Hepatocyte (in vitro differentiated cells): ENCODE measurements around the gene ZIC5. TPM values are rescaled to one million over a fixed set of nuclear protein-coding genes. Genes with fewer than 3 reads are reported as not detected.

Experiments used
- DNase-seq: peaks from one replicate; pipeline ENCODE4 v3.0.0-alpha.2; 2016; ENCODE audit warnings: low spot score
- H2AFZ ChIP-seq: fragments of 200-600 bp; sonication (generic); 2 replicates; pipeline ENCODE4 v1.6.0; 2016; ENCODE audit warnings: antibody characterized with exemption, mild to moderate bottlenecking
- H3K27ac ChIP-seq: fragments of 200-600 bp; sonication (generic); 2 replicates; pipeline ENCODE4 v1.5.1; 2016; ENCODE audit warnings: mild to moderate bottlenecking
- H3K27me3 ChIP-seq: fragments of 200-600 bp; sonication (generic); 2 replicates; pipeline ENCODE4 v1.6.1; 2016
- H3K36me3 ChIP-seq: fragments of 200-600 bp; sonication (generic); replicated peaks from 2 replicates; pipeline ENCODE4 v1.5.1; 2016; ENCODE audit warnings: low read depth; ENCODE audit not compliant: insufficient read depth
- H3K4me1 ChIP-seq: fragments of 200-600 bp; sonication (generic); 2 replicates; pipeline ENCODE4 v1.5.1; 2016; ENCODE audit warnings: mild to moderate bottlenecking, moderate library complexity; ENCODE audit not compliant: insufficient read depth
- H3K4me2 ChIP-seq: fragments of 200-600 bp; sonication (generic); 2 replicates; pipeline ENCODE4 v1.6.0; 2016
- H3K4me3 ChIP-seq: fragments of 200-600 bp; sonication (generic); 2 replicates; pipeline ENCODE4 v1.5.1; 2016; ENCODE audit warnings: mild to moderate bottlenecking
- H3K79me2 ChIP-seq: fragments of 200-600 bp; sonication (generic); 2 replicates; pipeline ENCODE4 v1.6.0; 2017; ENCODE audit warnings: mild to moderate bottlenecking
- H3K9me2 ChIP-seq: fragments of 200-600 bp; sonication (generic); replicated peaks from 2 replicates; pipeline ENCODE4 v1.6.0; 2017; ENCODE audit warnings: mild to moderate bottlenecking; ENCODE audit not compliant: insufficient read depth
- H3K9me3 ChIP-seq: fragments of 200-600 bp; sonication (generic); 2 replicates; pipeline ENCODE4 v1.5.1; 2016; ENCODE audit warnings: low read depth, mild to moderate bottlenecking
- H4K20me1 ChIP-seq: fragments of 200-600 bp; sonication (generic); 2 replicates; pipeline ENCODE4 v1.6.0; 2016; ENCODE audit warnings: mild to moderate bottlenecking; ENCODE audit not compliant: insufficient read depth, poor library complexity, severe bottlenecking
- EZH2 ChIP-seq: fragments of 200-600 bp; sonication (generic); IDR thresholded peaks from 2 replicates; pipeline ENCODE4 v1.6.1; 2016; ENCODE audit warnings: antibody characterized with exemption, mild to moderate bottlenecking, borderline replicate concordance
- EZH2phosphoT487 ChIP-seq: fragments of 200-600 bp; sonication (generic); IDR thresholded peaks from one replicate; pipeline ENCODE4 v1.6.1; 2018; ENCODE audit warnings: antibody characterized with exemption, mild to moderate bottlenecking, low read depth, moderate library complexity; ENCODE audit not compliant: unreplicated experiment, severe bottlenecking
- WGBS: methylation state at CpG from one replicate; pipeline ENCODE4 v1.1.6; 2016; ENCODE audit warnings: low lambda C conversion rate; ENCODE audit errors: missing lambda C conversion rate; 5-methylcytosine and 5-hydroxymethylcytosine counted together
- polyA plus RNA-seq: library from polyadenylated mRNA; unstranded; fragments of >200 nt; fragmentation: Nextera tagmentation; extraction: Ambion mirVana; gene quantifications from 2 replicates; pipeline ENCODE4 v1.2.1, GENCODE V29; 2016
- total RNA-seq: library from RNA; depleted of rRNA; stranded (reverse); fragments of >200 nt; gene quantifications from 2 replicates; pipeline ENCODE4 v1.2.3, GENCODE V29; 2014
- TF ChIP-seq, protein P1 (sequence below): fragments of 200-600 bp; sonication (generic); IDR thresholded peaks from 2 replicates; pipeline ENCODE4 v1.5.1; 2016; ENCODE audit warnings: antibody characterized with exemption, mild to moderate bottlenecking; ENCODE audit not compliant: poor library complexity

The ZIC5 gene
- total and polyA plus RNA-seq, 2 experiments from 2014 or later, result 0.13 TPM; not detected in 1

DNA sequence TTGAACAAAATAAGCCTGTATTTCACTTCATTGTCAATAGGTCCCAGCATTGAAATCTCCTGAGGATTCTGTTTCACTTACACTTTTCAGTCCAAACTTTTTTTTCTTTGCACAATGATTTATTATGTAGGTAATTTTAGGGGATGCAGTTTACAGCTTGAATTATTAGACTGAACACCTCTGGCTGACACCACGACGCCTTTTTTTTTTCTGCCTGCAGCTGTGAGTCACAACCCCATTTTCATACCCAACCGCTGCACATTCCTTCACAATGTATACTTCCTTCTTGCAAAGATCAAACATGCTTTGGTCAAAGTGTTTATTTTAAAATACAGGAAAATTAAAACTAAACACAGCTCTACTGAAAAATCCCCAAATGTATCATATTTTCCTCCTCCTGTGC, 21.4 kb upstream of the ZIC5 start:
- no peaks in the 10 kb centered on the region for H3K4me1 ChIP-seq
- 12% methylated on average over 3 of the region's 3 CpGs for WGBS
- no peak for DNase-seq
- no peaks in the 10 kb centered on the region for H3K9me3 ChIP-seq
- no peak overlapping the region for H2AFZ ChIP-seq
- no peak overlapping the region for H3K4me3 ChIP-seq
- H3K36me3 ChIP-seq, result no peaks in the 10 kb centered on the region
- no peaks in the 10 kb centered on the region for H3K79me2 ChIP-seq
- H3K4me2 ChIP-seq, result no peak overlapping the region
- H4K20me1 ChIP-seq, result no peaks in the 10 kb centered on the region
- TF ChIP-seq EZH2phosphoT487 (no peak), EZH2 (no peak)
- TF ChIP-seq, protein P1, sequence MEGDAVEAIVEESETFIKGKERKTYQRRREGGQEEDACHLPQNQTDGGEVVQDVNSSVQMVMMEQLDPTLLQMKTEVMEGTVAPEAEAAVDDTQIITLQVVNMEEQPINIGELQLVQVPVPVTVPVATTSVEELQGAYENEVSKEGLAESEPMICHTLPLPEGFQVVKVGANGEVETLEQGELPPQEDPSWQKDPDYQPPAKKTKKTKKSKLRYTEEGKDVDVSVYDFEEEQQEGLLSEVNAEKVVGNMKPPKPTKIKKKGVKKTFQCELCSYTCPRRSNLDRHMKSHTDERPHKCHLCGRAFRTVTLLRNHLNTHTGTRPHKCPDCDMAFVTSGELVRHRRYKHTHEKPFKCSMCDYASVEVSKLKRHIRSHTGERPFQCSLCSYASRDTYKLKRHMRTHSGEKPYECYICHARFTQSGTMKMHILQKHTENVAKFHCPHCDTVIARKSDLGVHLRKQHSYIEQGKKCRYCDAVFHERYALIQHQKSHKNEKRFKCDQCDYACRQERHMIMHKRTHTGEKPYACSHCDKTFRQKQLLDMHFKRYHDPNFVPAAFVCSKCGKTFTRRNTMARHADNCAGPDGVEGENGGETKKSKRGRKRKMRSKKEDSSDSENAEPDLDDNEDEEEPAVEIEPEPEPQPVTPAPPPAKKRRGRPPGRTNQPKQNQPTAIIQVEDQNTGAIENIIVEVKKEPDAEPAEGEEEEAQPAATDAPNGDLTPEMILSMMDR, result no peak
- H3K27me3 ChIP-seq, result peaks cover 100% of the 10 kb centered on the region
- no peaks in the 10 kb centered on the region for H3K9me2 ChIP-seq
- H3K27ac ChIP-seq, result no peak overlapping the region

DNA sequence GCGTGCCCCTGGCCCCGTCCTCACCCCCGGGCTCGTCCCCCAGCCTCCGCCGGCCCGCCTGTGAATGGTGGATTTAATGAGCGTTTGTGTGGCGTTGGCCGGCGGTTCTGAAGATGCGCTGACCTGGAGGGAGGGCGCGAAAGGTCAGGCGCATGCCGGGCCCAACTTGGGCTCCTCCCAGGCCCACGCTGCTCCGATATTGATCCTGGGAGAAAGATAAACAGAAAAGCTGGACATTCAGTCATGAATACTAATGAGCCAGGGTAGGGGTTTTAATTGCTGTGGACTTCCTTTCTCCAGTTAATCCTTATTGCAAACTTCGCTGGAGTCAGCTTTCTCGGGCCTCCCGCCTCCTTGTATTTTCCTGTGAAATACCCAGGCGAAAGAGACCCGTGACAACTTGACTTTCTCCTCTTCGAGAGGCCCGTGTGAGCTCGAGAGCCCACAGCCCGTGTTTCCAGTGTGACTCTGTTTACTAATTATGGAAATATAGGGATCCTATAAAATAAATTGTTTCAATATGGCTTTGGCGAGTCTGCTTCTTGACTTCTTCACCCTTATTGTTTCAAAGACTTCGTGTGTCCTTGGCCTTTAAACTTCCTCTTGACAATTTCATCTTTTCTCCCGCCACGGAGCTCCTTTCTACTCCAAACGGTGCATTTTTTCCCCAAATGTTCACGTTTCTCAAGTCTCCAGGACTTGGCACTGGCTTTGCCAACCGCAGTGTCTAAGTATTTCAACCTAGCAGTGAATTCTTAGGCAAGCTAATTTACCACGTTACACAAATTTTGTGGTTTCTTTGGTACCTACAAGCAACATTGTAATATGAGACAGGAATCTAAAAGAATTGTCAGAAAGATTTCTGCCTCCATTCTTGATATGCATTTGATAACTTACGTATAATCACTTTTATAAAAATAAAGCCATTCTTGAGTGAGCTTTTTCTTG, 20.5 kb upstream of the ZIC5 start:
- WGBS, result 7% methylated on average over 26 of the region's 36 CpGs
- Histone ChIP-seq H3K27ac (no peak overlapping the region), H2AFZ (no peak overlapping the region), H3K79me2 (no peaks in the 10 kb centered on the region), H3K9me3 (no peaks in the 10 kb centered on the region), H3K4me2 (no peak overlapping the region), H4K20me1 (no peaks in the 10 kb centered on the region), H3K4me1 (no peaks in the 10 kb centered on the region), H3K4me3 (no peak overlapping the region), H3K9me2 (no peaks in the 10 kb centered on the region), H3K36me3 (no peaks in the 10 kb centered on the region), H3K27me3 (peaks cover 100% of the 10 kb centered on the region)
- TF ChIP-seq EZH2 (peak; percentile 91), EZH2phosphoT487 (peak; percentile 13)
- TF ChIP-seq, protein P1, result no peak
- no peak for DNase-seq

DNA sequence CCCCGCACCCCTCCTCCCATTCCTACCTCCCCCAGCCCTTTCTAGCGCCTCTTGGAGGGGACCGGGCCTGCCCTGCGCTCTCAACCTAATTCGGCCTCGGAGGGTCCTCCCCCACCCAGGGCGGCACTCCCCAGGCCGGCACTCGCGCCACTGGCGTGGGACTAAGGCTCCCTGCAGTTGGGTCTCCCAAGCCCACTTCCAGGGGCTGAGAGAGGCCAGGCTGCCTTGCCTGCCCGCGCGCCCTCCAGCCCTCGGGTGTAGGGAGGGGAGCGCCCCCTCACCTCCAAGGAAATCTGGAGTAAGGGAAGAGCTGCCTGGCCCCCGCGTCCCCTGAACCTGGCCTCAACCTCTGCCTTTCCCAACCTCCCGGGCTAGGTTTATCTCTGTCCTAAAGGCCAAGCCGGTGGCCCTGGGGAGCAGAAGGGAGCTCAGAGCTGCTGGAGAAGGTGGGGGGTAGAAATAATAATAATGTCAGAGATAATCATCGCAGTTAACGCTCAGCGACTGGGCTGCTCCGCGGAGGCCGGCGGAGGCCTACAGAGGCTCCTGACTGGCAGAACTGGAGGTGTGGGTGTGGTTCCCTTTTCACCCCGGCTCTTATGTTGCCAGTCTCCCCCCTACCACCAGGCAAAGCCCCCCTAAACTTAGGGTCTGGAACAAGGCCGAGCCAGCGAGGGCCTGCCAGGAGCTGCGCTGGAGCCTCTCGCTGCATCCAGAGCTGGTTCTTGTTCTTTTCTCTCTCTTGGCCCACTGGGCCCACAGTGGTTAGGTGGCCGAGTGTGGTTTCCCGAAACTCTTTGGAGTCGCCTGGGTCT, 19.7 kb upstream of the ZIC5 start:
- Histone ChIP-seq H3K4me1 (no peaks in the 10 kb centered on the region), H4K20me1 (no peaks in the 10 kb centered on the region), H3K79me2 (no peaks in the 10 kb centered on the region), H3K36me3 (no peaks in the 10 kb centered on the region), H3K9me2 (no peaks in the 10 kb centered on the region), H3K4me3 (no peak overlapping the region), H3K4me2 (no peak overlapping the region), H3K27me3 (peaks cover 100% of the 10 kb centered on the region), H3K27ac (no peak overlapping the region), H3K9me3 (no peaks in the 10 kb centered on the region), H2AFZ (no peak overlapping the region)
- no peak for TF ChIP-seq EZH2
- no peak for TF ChIP-seq EZH2phosphoT487
- TF ChIP-seq, protein P1, result no peak
- WGBS, result 14% methylated on average over 24 of the region's 35 CpGs
- no peak for DNase-seq
